Measurements from ENCODE around the gene PCDHGB3. TPM values are rescaled to one million over a fixed set of nuclear protein-coding genes. Genes with fewer than 3 reads are reported as not detected.
"Not testable (repeated sequence)": the region's sequence is repeated elsewhere in the genome, so short reads cannot be mapped to it uniquely, and the experiment has no call there.

PCDHGB3 gene
- under 1 TPM; 0.10 to 0.25 TPM for total RNA-seq

DNA sequence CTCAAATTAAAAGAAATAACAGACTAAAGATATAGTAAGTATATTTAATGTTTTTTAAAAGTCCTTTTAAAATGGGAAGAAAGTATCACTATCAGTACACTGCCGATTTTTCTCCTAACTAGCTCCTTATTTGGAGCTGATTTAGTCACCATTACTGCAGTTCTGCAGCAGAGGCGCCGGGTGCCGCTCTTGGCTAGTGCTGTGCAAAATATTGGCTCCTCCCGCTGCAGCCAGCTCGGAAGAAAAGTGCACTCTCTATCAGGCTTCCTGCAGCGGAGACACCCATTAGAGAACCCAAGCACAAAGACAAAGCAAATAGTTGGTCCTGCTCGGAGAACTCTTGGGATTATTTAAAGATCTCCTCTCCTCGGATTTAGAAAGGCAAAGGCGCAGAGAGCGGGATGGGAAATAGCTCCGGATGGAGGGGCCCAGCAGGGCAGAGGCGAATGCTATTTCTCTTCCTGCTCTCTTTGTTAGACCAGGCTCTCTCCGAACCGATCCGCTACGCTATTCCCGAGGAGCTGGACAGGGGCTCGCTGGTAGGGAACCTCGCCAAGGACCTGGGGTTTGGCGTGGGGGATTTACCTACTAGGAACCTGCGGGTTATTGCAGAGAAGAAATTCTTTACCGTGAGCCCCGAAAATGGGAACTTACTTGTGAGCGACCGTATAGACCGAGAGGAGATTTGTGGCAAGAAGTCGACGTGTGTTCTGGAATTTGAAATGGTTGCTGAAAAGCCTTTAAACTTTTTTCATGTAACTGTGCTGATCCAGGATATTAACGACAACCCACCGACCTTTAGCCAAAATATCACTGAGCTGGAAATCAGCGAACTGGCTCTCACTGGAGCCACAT lies at the start of gene PCDHGB3:
Gene PCDHGB3 (plus strand): TSS at position 249 of the 855 bp plus-strand sequence. CDS start 153 bp downstream, at position 402.
- peak; percentile 33 for DNase-seq
- POLR2A ChIA-PET = interaction anchor here (1.6 kb wide), 1 partner anchor 50 kb away, joined by 8 read pairs; the partner anchor contains the start of gene TAF7
- CTCF ChIA-PET = interaction anchor here (0.6 to 2.5 kb wide), 17 partner anchors 12 to 194 kb away, joined by 3 to 13 read pairs (median 4); partner anchors contain the start of genes PCDHGA1, PCDHGA10, PCDHGA11 and PCDHGA9
- Mint-ChIP-seq H3K27me3 (peaks cover 39% of the 10 kb centered on the region), H3K4me1 (no peaks in the 10 kb centered on the region), H3K27ac (no peak within 1 kb of the TSS), H3K9me3 (peaks cover 17% of the 10 kb centered on the region), H3K36me3 (ENCODE audit: low read depth) (peaks cover 14% of the 10 kb centered on the region), H3K4me3 (peak within 1 kb of the TSS; percentile 46)

DNA sequence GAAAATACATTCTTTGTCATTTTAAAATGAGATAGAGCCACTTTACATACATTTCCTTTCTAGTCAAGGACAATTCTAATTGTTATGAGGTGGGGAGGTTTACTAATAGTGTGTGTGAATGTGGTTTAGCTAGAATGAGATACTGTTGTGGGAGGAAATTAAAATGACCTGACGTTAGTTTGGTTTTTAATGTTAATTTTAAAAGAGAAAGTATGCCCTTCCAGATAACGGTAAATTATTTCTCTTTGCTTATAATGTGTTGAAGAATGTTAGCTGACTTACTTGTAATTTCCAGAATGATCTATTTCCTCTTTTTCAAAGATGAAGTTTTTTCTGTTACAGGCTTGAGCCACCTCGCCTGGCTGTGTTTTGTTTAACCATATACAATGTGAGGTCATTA lies 47.8 kb upstream of the PCDHGB3 start:
- ChIA-PET CTCF (interaction anchor here (0.8 kb wide), 1 partner anchor 242 kb away, joined by 3 read pairs; no protein-coding TSS in a partner anchor), POLR2A (no interaction called here)
- Mint-ChIP-seq H3K4me1 (peaks cover 42% of the 10 kb centered on the region), H3K27me3 (peaks cover 1% of the 10 kb centered on the region), H3K4me3 (no peak overlapping the region), H3K9me3 (peaks cover 42% of the 10 kb centered on the region), H3K36me3 (ENCODE audit: low read depth) (peaks cover 47% of the 10 kb centered on the region), H3K27ac (no peak overlapping the region)
- DNase-seq = no peak

DNA sequence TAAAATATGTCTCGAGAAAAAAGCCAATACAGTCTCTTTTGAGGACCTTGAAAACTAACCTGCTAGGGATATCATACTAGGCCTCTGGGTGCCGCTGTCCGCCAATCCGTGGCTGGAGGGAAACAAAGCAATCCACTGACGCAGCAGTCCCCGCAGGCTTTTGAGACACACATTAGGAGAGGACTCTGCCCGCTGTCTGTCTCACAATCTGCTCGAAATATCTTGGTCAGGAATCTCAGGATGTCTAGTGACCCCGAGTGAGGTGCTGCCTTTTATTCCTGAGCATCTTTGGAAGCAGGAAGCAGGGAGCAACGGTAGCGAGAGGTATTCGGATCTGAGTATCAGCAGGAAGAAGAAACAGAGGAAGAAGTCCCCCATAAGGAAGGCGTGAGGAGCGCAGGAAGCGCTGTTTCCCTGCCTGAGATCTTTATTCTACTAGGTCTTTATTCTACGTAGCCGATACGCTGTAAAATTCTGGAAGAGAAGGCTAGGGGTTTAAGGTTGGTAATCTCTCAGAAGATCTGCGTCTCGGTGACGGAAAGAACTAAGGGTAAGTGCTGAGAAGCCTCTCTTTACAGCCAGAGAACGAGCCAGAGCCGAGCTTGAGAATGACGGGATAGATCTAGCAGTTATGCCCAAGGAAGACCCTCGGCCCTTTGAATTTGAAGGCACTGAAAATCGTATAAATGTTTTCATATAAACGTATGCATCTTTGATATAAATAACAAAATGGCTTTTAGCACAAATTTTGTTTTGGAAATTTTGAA lies 43.8 kb upstream of the PCDHGB3 start:
- peaks cover 18% of the 10 kb centered on the region for H3K27me3 Mint-ChIP-seq
- H3K9me3 Mint-ChIP-seq = peaks cover 15% of the 10 kb centered on the region
- peaks cover 10% of the 10 kb centered on the region for H3K36me3 Mint-ChIP-seq (ENCODE audit: low read depth)
- ChIA-PET CTCF (interaction anchor here (0.7 to 1.6 kb wide), 10 partner anchors 9 to 241 kb away, joined by 3 to 6 read pairs (median 3); partner anchors contain the start of genes PCDHGA11 and PCDHGA2), POLR2A (interaction anchor here (1.3 kb wide), 1 partner anchor 238 kb away, joined by 3 read pairs; no protein-coding TSS in a partner anchor)
- peak overlapping the region; percentile 66 for H3K27ac Mint-ChIP-seq
- peak overlapping the region; percentile 80 for H3K4me3 Mint-ChIP-seq
- DNase-seq = peak; percentile 76
- peaks cover 12% of the 10 kb centered on the region for H3K4me1 Mint-ChIP-seq

DNA sequence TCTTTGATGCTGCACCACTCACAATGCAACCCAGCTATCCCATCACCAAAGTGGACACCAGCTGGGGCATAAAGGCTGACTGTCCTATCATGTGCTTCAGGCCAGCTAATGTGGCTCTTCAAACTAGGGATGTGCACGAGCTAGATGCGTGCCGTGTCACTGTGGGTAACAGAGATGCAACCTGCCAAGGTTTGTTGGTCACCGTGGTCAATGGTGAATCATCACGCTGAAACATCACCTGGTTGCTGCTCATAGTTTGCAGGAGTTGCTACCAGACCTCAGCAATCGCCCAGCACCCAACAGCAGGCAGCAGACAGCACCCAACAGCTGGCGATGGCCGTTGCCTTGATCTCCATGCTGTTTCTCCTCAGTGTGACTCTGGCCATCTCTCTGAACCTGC lies 41.8 kb upstream of the PCDHGB3 start:
- Mint-ChIP-seq H3K4me1 (peaks cover 5% of the 10 kb centered on the region), H3K27ac (no peak overlapping the region), H3K4me3 (no peak overlapping the region), H3K9me3 (peaks cover 3% of the 10 kb centered on the region), H3K36me3 (ENCODE audit: low read depth) (peaks cover 4% of the 10 kb centered on the region), H3K27me3 (peaks cover 19% of the 10 kb centered on the region)
- no peak for DNase-seq
- CTCF ChIA-PET = interaction anchor here (0.9 to 4.0 kb wide), 2 partner anchors 8 to 10 kb away, joined by 4 to 30 read pairs; partner anchors contain the start of gene TAF7
- POLR2A ChIA-PET = interaction anchor here (1.0 to 1.1 kb wide), 2 partner anchors 8 to 14 kb away, joined by 3 to 9 read pairs; partner anchors contain the start of gene TAF7

DNA sequence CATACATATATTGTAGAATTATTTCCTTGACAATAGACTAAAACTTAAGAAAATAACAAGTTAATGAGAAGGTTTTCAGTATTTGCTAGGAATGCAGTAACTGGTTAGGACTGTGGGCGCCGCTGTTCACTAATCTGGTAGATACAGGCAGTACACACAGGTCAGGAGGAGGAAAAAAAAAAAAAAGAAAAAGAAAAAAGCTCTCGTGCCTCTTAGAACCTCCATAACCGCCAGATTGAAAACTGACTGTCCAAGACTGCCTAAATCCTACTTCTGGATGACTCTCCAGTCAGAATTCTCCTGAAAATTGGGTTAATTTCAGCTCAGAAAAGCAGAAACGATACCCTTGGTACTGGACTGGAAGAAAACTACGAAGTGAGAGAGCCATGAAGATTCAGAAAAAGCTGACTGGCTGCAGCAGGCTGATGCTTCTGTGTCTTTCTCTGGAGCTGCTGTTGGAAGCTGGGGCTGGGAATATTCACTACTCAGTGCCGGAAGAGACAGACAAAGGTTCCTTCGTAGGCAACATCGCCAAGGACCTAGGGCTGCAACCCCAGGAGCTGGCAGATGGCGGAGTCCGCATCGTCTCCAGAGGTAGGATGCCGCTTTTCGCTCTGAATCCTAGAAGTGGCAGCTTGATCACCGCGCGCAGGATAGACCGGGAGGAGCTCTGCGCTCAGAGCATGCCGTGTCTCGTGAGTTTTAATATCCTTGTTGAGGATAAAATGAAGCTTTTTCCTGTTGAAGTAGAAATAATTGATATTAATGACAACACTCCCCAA lies 39.6 kb upstream of the PCDHGB3 start, which contains the start of gene PCDHGA1:
Gene PCDHGA1 (plus strand): TSS at position 216 of the 782 bp plus-strand sequence.
- Mint-ChIP-seq H3K27me3 (peaks cover 30% of the 10 kb centered on the region), H3K4me1 (peaks cover 5% of the 10 kb centered on the region), H3K4me3 (no peak within 1 kb of the TSS), H3K36me3 (ENCODE audit: low read depth) (peaks cover 4% of the 10 kb centered on the region), H3K27ac (no peak within 1 kb of the TSS), H3K9me3 (peaks cover 13% of the 10 kb centered on the region)
- peak; percentile 39 for DNase-seq
- CTCF ChIA-PET = interaction anchor here (0.7 to 4.0 kb wide), 10 partner anchors 9 to 993 kb away, joined by 3 to 30 read pairs (median 3); partner anchors contain the start of genes PCDHGA10, PCDHGA3, PCDHGB1 and PCDHGB3
- POLR2A ChIA-PET = interaction anchor here (2.4 kb wide), 1 partner anchor 10 kb away, joined by 19 read pairs; the partner anchor contains the start of gene TAF7

DNA sequence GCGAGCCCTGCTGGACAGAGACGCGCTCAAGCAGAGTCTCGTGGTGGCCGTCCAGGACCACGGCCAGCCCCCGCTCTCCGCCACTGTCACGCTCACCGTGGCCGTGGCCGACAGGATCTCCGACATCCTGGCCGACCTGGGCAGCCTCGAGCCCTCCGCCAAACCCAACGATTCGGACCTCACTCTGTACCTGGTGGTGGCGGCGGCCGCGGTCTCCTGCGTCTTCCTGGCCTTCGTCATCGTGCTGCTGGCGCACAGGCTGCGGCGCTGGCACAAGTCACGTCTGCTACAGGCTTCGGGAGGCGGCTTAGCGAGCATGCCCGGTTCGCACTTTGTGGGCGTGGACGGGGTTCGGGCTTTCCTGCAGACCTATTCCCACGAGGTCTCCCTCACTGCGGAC lies 37.5 kb upstream of the PCDHGB3 start:
- H3K4me1 Mint-ChIP-seq; H3K27ac Mint-ChIP-seq; H3K36me3 Mint-ChIP-seq (ENCODE audit: low read depth); DNase-seq; CTCF ChIA-PET; H3K4me3 Mint-ChIP-seq: not testable (repeated sequence)
- POLR2A ChIA-PET = interaction anchor here (3.9 kb wide), 1 partner anchor 13 kb away, joined by 16 read pairs; the partner anchor contains the start of gene TAF7
- Mint-ChIP-seq H3K27me3 (peaks cover 30% of the 10 kb centered on the region), H3K9me3 (peaks cover 15% of the 10 kb centered on the region)

DNA sequence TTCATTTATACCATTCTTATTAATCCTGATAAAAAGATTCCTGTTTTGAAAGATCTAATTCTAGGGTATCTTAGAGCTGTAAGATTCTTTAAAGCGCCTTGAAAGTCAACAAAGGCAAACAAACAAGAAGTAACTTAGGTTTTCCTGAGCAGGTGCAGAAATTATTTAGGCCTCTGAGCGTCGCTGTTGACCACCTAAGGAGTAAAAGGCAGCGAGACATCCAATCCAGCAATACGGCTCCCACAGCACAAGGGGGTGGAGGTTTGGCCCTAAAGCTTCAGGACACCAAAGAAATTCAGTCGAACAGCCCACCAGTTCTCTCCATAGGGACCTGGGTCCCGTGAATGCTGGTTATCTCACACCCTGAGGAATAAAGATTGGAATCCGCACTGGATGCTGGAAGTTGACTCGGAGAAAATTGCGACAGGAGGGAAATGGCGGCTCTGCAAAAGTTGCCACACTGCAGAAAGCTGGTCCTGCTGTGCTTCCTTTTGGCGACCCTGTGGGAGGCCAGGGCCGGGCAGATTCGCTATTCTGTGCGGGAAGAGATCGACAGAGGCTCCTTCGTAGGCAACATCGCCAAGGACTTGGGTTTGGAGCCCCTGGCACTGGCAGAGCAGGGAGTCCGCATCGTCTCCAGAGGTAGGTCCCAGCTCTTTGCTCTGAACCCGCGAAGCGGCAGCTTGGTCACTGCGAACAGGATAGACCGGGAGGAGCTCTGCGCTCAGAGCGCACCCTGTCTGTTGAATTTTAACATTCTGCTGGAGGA lies 31.3 kb upstream of the PCDHGB3 start, which contains the start of gene PCDHGA2:
Gene PCDHGA2 (plus strand): TSS at position 223 of the 769 bp plus-strand sequence.
- ChIA-PET POLR2A (interaction anchor here (1.0 kb wide), 1 partner anchor 18 kb away, joined by 5 read pairs; the partner anchor contains the start of gene TAF7), CTCF (interaction anchor here (0.7 to 2.9 kb wide), 6 partner anchors 8 to 174 kb away, joined by 3 to 14 read pairs (median 4); partner anchors contain the start of genes PCDHGA1, PCDHGA10 and TAF7)
- H3K27ac Mint-ChIP-seq = no peak within 1 kb of the TSS
- no peaks in the 10 kb centered on the region for H3K4me1 Mint-ChIP-seq
- H3K4me3 Mint-ChIP-seq = no peak within 1 kb of the TSS
- peaks cover 26% of the 10 kb centered on the region for H3K27me3 Mint-ChIP-seq
- peaks cover 20% of the 10 kb centered on the region for H3K9me3 Mint-ChIP-seq
- no peaks in the 10 kb centered on the region for H3K36me3 Mint-ChIP-seq (ENCODE audit: low read depth)
- DNase-seq = no peak

DNA sequence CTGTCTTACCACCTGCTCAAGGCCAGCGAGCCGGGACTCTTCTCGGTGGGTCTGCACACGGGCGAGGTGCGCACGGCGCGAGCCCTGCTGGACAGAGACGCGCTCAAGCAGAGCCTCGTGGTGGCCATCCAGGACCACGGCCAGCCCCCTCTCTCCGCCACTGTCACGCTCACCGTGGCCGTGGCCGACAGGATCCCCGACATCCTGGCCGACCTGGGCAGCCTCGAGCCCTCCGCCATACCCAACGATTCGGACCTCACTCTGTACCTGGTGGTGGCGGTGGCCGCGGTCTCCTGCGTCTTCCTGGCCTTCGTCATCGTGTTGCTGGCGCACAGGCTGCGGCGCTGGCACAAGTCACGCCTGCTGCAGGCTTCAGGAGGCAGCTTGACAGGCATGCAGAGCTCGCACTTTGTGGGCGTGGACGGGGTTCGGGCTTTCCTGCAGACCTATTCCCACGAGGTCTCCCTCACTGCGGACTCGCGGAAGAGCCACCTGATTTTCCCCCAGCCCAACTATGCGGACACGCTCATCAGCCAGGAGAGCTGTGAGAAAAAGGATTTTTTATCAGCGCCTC lies 29.2 kb upstream of the PCDHGB3 start:
- H3K27me3 Mint-ChIP-seq = peaks cover 14% of the 10 kb centered on the region
- H3K4me1 Mint-ChIP-seq; POLR2A ChIA-PET; H3K27ac Mint-ChIP-seq; CTCF ChIA-PET; H3K36me3 Mint-ChIP-seq (ENCODE audit: low read depth); H3K4me3 Mint-ChIP-seq; DNase-seq: not testable (repeated sequence)
- H3K9me3 Mint-ChIP-seq = peaks cover 25% of the 10 kb centered on the region

DNA sequence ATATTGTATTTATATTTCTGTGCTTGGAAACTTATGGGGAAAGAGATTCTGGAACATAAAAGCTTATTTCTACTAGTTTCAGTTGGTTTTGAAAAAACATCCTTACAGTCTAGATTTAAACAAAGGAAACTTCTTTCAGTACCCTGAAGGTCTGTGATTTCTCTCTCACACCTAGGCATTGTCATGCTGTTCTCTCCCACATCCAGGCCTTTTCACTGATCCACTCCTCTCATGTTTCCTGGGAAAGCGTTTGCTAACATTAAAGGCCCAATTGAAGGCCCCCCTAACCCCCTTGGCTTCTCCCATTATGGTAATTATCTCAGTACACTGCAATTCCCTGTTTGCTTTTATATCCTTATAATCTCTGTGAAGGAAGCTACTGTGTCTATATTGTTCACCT lies 27.3 kb upstream of the PCDHGB3 start:
- ChIA-PET CTCF (interaction anchor here (1.7 to 2.7 kb wide), 2 partner anchors 22 to 79 kb away, joined by 3 to 12 read pairs; partner anchors contain the start of gene TAF7), POLR2A (interaction anchor here (0.6 kb wide), 2 partner anchors 59 to 92 kb away, joined by 3 read pairs; no protein-coding TSS in a partner anchor)
- no peak for DNase-seq
- Mint-ChIP-seq H3K9me3 (peaks cover 31% of the 10 kb centered on the region), H3K4me3 (no peak overlapping the region), H3K27ac (no peak overlapping the region), H3K36me3 (ENCODE audit: low read depth) (peaks cover 5% of the 10 kb centered on the region), H3K4me1 (no peaks in the 10 kb centered on the region), H3K27me3 (peaks cover 13% of the 10 kb centered on the region)

DNA sequence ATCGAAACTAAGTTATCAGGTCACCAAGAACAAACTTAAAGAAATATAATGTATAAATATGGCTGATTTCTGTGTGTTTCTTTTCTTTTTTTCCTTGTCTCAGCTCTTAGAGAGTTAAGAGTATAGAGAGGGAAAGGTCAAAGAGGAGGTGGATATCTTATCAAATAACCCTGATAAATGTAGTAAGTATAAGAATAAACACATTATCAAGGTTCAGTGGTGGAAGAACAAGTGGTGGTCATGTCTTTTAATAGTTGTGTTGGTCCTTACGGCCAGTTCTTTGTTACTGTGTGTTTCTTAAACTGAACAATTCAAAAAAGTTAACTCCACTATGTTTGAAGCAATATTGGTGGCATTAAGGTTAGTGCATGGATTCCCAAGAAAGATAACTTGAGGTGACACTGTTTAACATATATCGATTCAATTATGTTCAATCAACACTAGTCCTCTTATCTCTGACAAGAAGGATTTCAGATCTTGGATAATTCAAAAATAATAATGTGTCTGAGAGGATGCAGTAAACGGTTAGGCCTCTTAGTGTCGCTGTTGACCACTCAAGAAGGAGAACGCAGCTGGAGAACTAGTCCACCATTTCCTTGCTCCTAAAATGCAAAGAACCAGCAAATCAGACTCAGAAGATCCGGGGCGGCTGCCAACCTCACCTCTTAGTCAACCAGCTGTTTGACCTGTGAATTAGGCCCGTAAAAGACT lies 26.6 kb upstream of the PCDHGB3 start, which contains the start of gene PCDHGA3:
Gene PCDHGA3 (plus strand): TSS at position 588 of the 711 bp plus-strand sequence. CDS start 205 bp downstream, outside the sequence.
- Mint-ChIP-seq H3K4me1 (no peaks in the 10 kb centered on the region), H3K27me3 (peaks cover 9% of the 10 kb centered on the region), H3K36me3 (ENCODE audit: low read depth) (peaks cover 5% of the 10 kb centered on the region), H3K27ac (no peak within 1 kb of the TSS), H3K4me3 (peak within 1 kb of the TSS; percentile 44), H3K9me3 (peaks cover 31% of the 10 kb centered on the region)
- ChIA-PET CTCF (interaction anchor here (0.5 to 2.7 kb wide), 5 partner anchors 13 to 78 kb away, joined by 3 to 12 read pairs (median 3); partner anchors contain the start of gene TAF7), POLR2A (interaction anchor here (0.6 kb wide), 1 partner anchor 59 kb away, joined by 3 read pairs; no protein-coding TSS in a partner anchor)
- no peak for DNase-seq

Data from activated CD4-positive, alpha-beta memory T cell treated with anti-CD3 and anti-CD28 coated beads, Interleukin-2, amount 10 ng/mL, durations not matched to agents 7 days and 5 days (primary cell).